H1 (cell line): ENCODE data around the gene VPS50. TPM values are rescaled to one million over a fixed set of nuclear protein-coding genes. Genes with fewer than 3 reads are reported as not detected.

Source experiments
- CTCF ChIA-PET: fragments of 300-600 bp; sonication (Branson Sonifier 250); formaldehyde crosslinking; loops from one replicate; lab custom pipeline; 2021; ENCODE audit not compliant: partially characterized antibody; lab: Charles Lee
- POLR2A ChIA-PET: fragments of 300-600 bp; sonication (Branson Sonifier 250); formaldehyde crosslinking; loops from one replicate; lab custom pipeline; 2021; ENCODE audit warnings: inconsistent platforms; ENCODE audit not compliant: partially characterized antibody; lab: Charles Lee
- DNase-seq, 2 experiments: peaks; one replicate each; pipeline versions ENCODE4 v3.0.0 to v3.0.0-alpha.2; 2010 to 2022; ENCODE audit warnings: low spot score in 2 of 2, low read depth in 1 of 2, mixed read lengths in 1 of 2
- FAIRE-seq: peaks from 2 replicates; lab custom pipeline; 2011; peaks lifted over from hg19 to GRCh38; lab: Jason Lieb, UNC
- H2AFZ ChIP-seq: 2 replicates; pipeline ENCODE4 v1.8.1; 2012; ENCODE audit warnings: low read length, inconsistent platforms
- H2AK5ac ChIP-seq: 2 replicates; pipeline ENCODE4 v1.6.1; 2013; ENCODE audit warnings: low read depth, low read length
- H2BK120ac ChIP-seq: replicated peaks from 2 replicates; pipeline ENCODE3; 2013; ENCODE audit warnings: low read depth, low read length, inconsistent platforms
- H2BK12ac ChIP-seq: 2 replicates; pipeline ENCODE4 v1.6.1; 2013; ENCODE audit warnings: low read depth, low read length
- H2BK15ac ChIP-seq: 2 replicates; pipeline ENCODE4 v1.6.1; 2013; ENCODE audit warnings: low read length
- H2BK20ac ChIP-seq: 2 replicates; pipeline ENCODE4 v1.6.1; 2013; ENCODE audit warnings: low read length
- H2BK5ac ChIP-seq: 2 replicates; pipeline ENCODE4 v1.6.1; 2013; ENCODE audit warnings: low read depth, low read length
- H3K14ac ChIP-seq: 2 replicates; pipeline ENCODE4 v1.6.1; 2013; ENCODE audit warnings: inconsistent platforms; ENCODE audit not compliant: insufficient read length
- H3K18ac ChIP-seq: 2 replicates; pipeline ENCODE4 v1.6.1; 2013; ENCODE audit warnings: low read length; ENCODE audit errors: extremely low read depth
- H3K23ac ChIP-seq: 2 replicates; pipeline ENCODE4 v1.6.1; 2013; ENCODE audit warnings: inconsistent platforms; ENCODE audit not compliant: insufficient read length
- H3K23me2 ChIP-seq: 2 replicates; pipeline ENCODE4 v1.6.1; 2013; ENCODE audit warnings: low read depth, low read length
- H3K27ac ChIP-seq: 2 replicates; pipeline ENCODE4 v1.6.1; 2011; ENCODE audit warnings: low read depth, low read length, inconsistent platforms
- H3K27me3 ChIP-seq, 4 experiments: replicated peaks in 1 of 4; 1 replicate in 1 of 4; 2 replicates in 3 of 4; pipeline versions ENCODE4 v1.6.1 to v1.8.1; 2011 to 2013; ENCODE audit warnings: low read length in 3 of 4, mild to moderate bottlenecking in 3 of 4, inconsistent platforms in 2 of 4, mixed read lengths in 2 of 4, moderate library complexity in 1 of 4; ENCODE audit not compliant: control insufficient read depth in 3 of 4, insufficient read depth in 3 of 4; ENCODE audit errors: extremely low read depth in 1 of 4
- H3K36me3 ChIP-seq, 4 experiments: 2 replicates each; pipeline versions ENCODE4 v1.6.1 to v1.8.1; 2011 to 2013; ENCODE audit warnings: mild to moderate bottlenecking in 4 of 4, low read length in 3 of 4, moderate library complexity in 2 of 4, control low read depth in 1 of 4, inconsistent platforms in 1 of 4; ENCODE audit not compliant: insufficient read depth in 4 of 4, control insufficient read depth in 2 of 4
- H3K4ac ChIP-seq: replicated peaks from 2 replicates; pipeline ENCODE3; 2013; ENCODE audit warnings: low read length, low read depth, mixed read lengths, inconsistent platforms; ENCODE audit not compliant: insufficient read length
- H3K4me1 ChIP-seq, 4 experiments: replicated peaks in 1 of 4; 1 replicate in 1 of 4; 2 replicates in 3 of 4; pipeline versions ENCODE4 v1.6.1 to v1.8.1; 2011 to 2013; ENCODE audit warnings: low read length in 3 of 4, inconsistent platforms in 2 of 4, mixed read lengths in 1 of 4; ENCODE audit not compliant: insufficient read depth in 4 of 4, control insufficient read depth in 3 of 4
- H3K4me2 ChIP-seq, 2 experiments: 2 replicates each; pipeline versions ENCODE4 v1.6.1 to v1.8.1; 2011 to 2013; ENCODE audit warnings: low read depth in 2 of 2, low read length in 2 of 2, control low read depth in 1 of 2, inconsistent platforms in 1 of 2, mild to moderate bottlenecking in 1 of 2; ENCODE audit not compliant: insufficient read depth in 1 of 2
- H3K4me3 ChIP-seq, 4 experiments: fragments of 200-600, 300-600 bp in 1 of 4; sonication (generic), shearing (Covaris generic), sonication (Bioruptor Twin) in 1 of 4; 2 replicates each; pipeline versions ENCODE4 v1.5.1 to v1.8.1; 2011 to 2016; ENCODE audit warnings: low read length in 4 of 4, low read depth in 3 of 4, control low read depth in 2 of 4, inconsistent platforms in 2 of 4, mild to moderate bottlenecking in 2 of 4, mixed read lengths in 1 of 4, moderate library complexity in 1 of 4; ENCODE audit not compliant: insufficient read depth in 2 of 4; ENCODE audit errors: extremely low read depth in 1 of 4
- H3K56ac ChIP-seq: replicated peaks from 2 replicates; pipeline ENCODE3; 2013; ENCODE audit warnings: low read depth, mild to moderate bottlenecking, mixed read lengths, low read length, inconsistent platforms; ENCODE audit not compliant: insufficient read length
- H3K79me1 ChIP-seq: 2 replicates; pipeline ENCODE4 v1.6.1; 2013; ENCODE audit warnings: low read depth, low read length, control low read depth
- H3K79me2 ChIP-seq, 2 experiments: 2 replicates each; pipeline versions ENCODE4 v1.6.1 to v1.8.1; 2012 to 2013; ENCODE audit warnings: low read length in 2 of 2, mild to moderate bottlenecking in 2 of 2, inconsistent platforms in 1 of 2; ENCODE audit not compliant: insufficient read depth in 2 of 2, control insufficient read depth in 1 of 2
- H3K9ac ChIP-seq, 4 experiments: replicated peaks in 1 of 4; 1 replicate in 1 of 4; 2 replicates in 3 of 4; pipeline versions ENCODE4 v1.6.1 to v1.8.1; 2011 to 2013; ENCODE audit warnings: low read depth in 3 of 4, low read length in 3 of 4, control low read depth in 2 of 4, mild to moderate bottlenecking in 2 of 4, moderate library complexity in 2 of 4, inconsistent platforms in 1 of 4; ENCODE audit errors: extremely low read depth in 1 of 4
- H3K9me3 ChIP-seq, 2 experiments: 2 replicates each; pipeline versions ENCODE4 v1.6.1 to v1.8.1; 2012 to 2013; ENCODE audit warnings: mild to moderate bottlenecking in 2 of 2, moderate library complexity in 2 of 2, control low read depth in 1 of 2, inconsistent platforms in 1 of 2, low read depth in 1 of 2, low read length in 1 of 2, mixed read lengths in 1 of 2; ENCODE audit not compliant: insufficient read depth in 2 of 2
- H4K20me1 ChIP-seq, 2 experiments: replicated peaks in 1 of 2; 2 replicates each; pipeline versions ENCODE3 to v1.8.1; 2011 to 2013; ENCODE audit warnings: inconsistent platforms in 2 of 2, low read length in 2 of 2, mild to moderate bottlenecking in 1 of 2; ENCODE audit not compliant: insufficient read depth in 2 of 2, control insufficient read depth in 1 of 2
- H4K5ac ChIP-seq: 2 replicates; pipeline ENCODE4 v1.6.1; 2013; ENCODE audit warnings: low read length, low read depth, mixed read lengths, inconsistent platforms; ENCODE audit not compliant: insufficient read length
- H4K8ac ChIP-seq: 2 replicates; pipeline ENCODE4 v1.8.0; 2013; ENCODE audit warnings: mild to moderate bottlenecking, moderate library complexity, low read length, inconsistent platforms; ENCODE audit not compliant: insufficient read depth; ENCODE audit errors: extremely low read depth
- H4K91ac ChIP-seq: replicated peaks from 2 replicates; pipeline ENCODE3; 2013; ENCODE audit warnings: low read length, mixed read lengths, inconsistent platforms; ENCODE audit not compliant: insufficient read length
- CEBPB ChIP-seq: IDR thresholded peaks from 2 replicates; pipeline ENCODE4 v1.6.1; 2012; ENCODE audit warnings: low read depth, low read length
- EP300 ChIP-seq, 2 experiments: IDR thresholded peaks; 1 replicate in 1 of 2; 2 replicates in 1 of 2; pipeline ENCODE4 v1.6.1; 2011 to 2012; ENCODE audit warnings: low read depth in 2 of 2, low read length in 2 of 2, mild to moderate bottlenecking in 2 of 2, borderline replicate concordance in 1 of 2, inconsistent platforms in 1 of 2, moderate library complexity in 1 of 2
- PHF8 ChIP-seq: fragments of 200-600 bp; sonication (generic); conservative IDR thresholded peaks from 2 replicates; pipeline ENCODE4 v1.7.1; 2012; ENCODE audit warnings: low read depth, mild to moderate bottlenecking, inconsistent platforms, low read length, moderate library complexity
- SAP30 ChIP-seq: fragments of 300-600 bp; sonication (generic); IDR thresholded peaks from 2 replicates; pipeline ENCODE4 v1.7.1; 2012; ENCODE audit warnings: low read length, moderate library complexity, mild to moderate bottlenecking, inconsistent platforms; ENCODE audit not compliant: insufficient read depth, insufficient replicate concordance
- SP2 ChIP-seq: IDR thresholded peaks from 2 replicates; pipeline ENCODE4 v1.6.1; 2012; ENCODE audit warnings: mild to moderate bottlenecking, low read length, inconsistent platforms
- TAF1 ChIP-seq: IDR thresholded peaks from 2 replicates; pipeline ENCODE4 v1.6.1; 2011; ENCODE audit warnings: mild to moderate bottlenecking, low read depth, low read length
- TCF12 ChIP-seq: IDR thresholded peaks from 2 replicates; pipeline ENCODE4 v1.6.1; 2011; ENCODE audit warnings: low read depth, mild to moderate bottlenecking, low read length
- ZNF274 ChIP-seq: IDR thresholded peaks from 2 replicates; pipeline ENCODE4 v1.7.0; 2012; ENCODE audit warnings: low read length, borderline replicate concordance; ENCODE audit errors: extremely low read depth
- WGBS, 2 experiments: shearing (Covaris generic) in 1 of 2; methylation state at CpG; one replicate each; pipeline versions ENCODE4 v1.1.6 to v1.1.7; 2013 to 2015; ENCODE audit warnings: low lambda C conversion rate in 2 of 2, mixed read lengths in 2 of 2, inconsistent platforms in 1 of 2, low coverage in 1 of 2, missing lambda C conversion rate in 1 of 2; ENCODE audit not compliant: insufficient replicate concordance in 2 of 2, insufficient coverage in 1 of 2, insufficient read length in 1 of 2; ENCODE audit errors: extremely low coverage in 1 of 2, missing lambda C conversion rate in 1 of 2; 5-methylcytosine and 5-hydroxymethylcytosine counted together
- polyA plus RNA-seq, 7 experiments: library from polyadenylated mRNA; depleted of rRNA in 3 of 7; stranded (reverse) in 5 of 7; unstranded in 2 of 7; fragments of >200 nt in 5 of 7; fragments of 200-250 nt in 2 of 7; gene quantifications; 1 replicate in 5 of 7; 2 replicates in 1 of 7; 4 replicates in 1 of 7; pipeline versions ENCODE4 v1.2.1 to v1.2.3, GENCODE V29; 2011 to 2013; ENCODE audit warnings: missing spikeins in 2 of 7, mixed read lengths in 2 of 7
- total RNA-seq: library from RNA; stranded (reverse); fragmentation: NEBNext Ultra II Directional; extraction: Animal tissue kit (Norgen Biotek cat#: 25700); gene quantifications from 2 replicates; pipeline ENCODE4 v1.2.1, GENCODE V29; 2021
- TF ChIP-seq, protein P1 (sequence below), 3 experiments: IDR thresholded peaks; 1 replicate in 2 of 3; 2 replicates in 1 of 3; pipeline versions ENCODE4 v1.5.1 to v1.6.1; 2011; ENCODE audit warnings: low read length in 3 of 3, mild to moderate bottlenecking in 3 of 3, inconsistent platforms in 2 of 3, low read depth in 1 of 3, moderate library complexity in 1 of 3; ENCODE audit not compliant: insufficient read depth in 1 of 3; ENCODE audit errors: control extremely low read depth in 1 of 3
- TF ChIP-seq, protein P2 (sequence below): IDR thresholded peaks from 2 replicates; pipeline ENCODE4 v1.6.1; 2012; ENCODE audit warnings: low read length, inconsistent platforms

Gene VPS50
- total and polyA plus RNA-seq, 2 of the 8 experiments (the other 6 are each of a cell fraction or from before 2014, with no cell fraction given): 3.7 to 9.3 TPM

DNA sequence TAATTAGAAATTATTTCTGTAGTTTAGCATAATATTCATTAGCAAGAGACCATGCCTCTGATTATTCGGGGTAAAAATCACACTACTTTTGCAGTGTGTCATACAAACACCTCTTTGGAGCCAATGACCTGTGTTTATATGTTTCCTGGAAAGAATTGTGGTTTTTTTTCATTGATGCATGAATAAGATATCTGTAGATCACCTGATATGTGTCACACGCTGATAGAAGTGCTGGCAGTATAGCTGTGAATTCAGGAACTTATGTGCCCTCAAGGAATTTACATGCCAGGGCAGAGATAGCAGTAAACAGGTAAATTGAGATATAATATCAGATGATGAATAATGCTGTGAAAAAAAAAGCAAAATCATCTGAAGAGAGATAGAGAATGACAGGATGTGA lies 118.2 kb downstream of the VPS50 start:
- Histone ChIP-seq H3K18ac (no peak overlapping the region), H3K9me3 (no peaks in the 10 kb centered on the region), H3K36me3 (no peaks in the 10 kb centered on the region), H2BK15ac (no peak overlapping the region), H2BK12ac (no peak overlapping the region), H3K4me3 (no peak overlapping the region), H3K79me1 (no peaks in the 10 kb centered on the region), H2BK20ac (no peak overlapping the region), H3K4me1 (no peaks in the 10 kb centered on the region), H2AK5ac (no peak overlapping the region), H4K8ac (no peak overlapping the region), H2BK5ac (no peak overlapping the region), H3K14ac (no peak overlapping the region), H4K5ac (no peak overlapping the region), H3K9ac (no peak overlapping the region), H2AFZ (no peak overlapping the region), H3K27ac (no peak overlapping the region), H3K23me2 (no peaks in the 10 kb centered on the region), H3K23ac (no peak overlapping the region), H3K56ac (no peak overlapping the region), H3K79me2 (no peaks in the 10 kb centered on the region), H4K20me1 (no peaks in the 10 kb centered on the region), H3K27me3 (no peaks in the 10 kb centered on the region), H4K91ac (no peak overlapping the region), H3K4me2 (no peak overlapping the region), H2BK120ac (no peak overlapping the region), H3K4ac (no peak overlapping the region)
- 91% methylated on average over 2 of the region's 2 CpGs; no CpG with 5 or more reads in 1 of the 2 experiments for WGBS, 2 experiments
- ChIA-PET CTCF (interaction anchor here (1.2 kb wide), 1 partner anchor 16 kb away, joined by 3 read pairs; no protein-coding TSS in a partner anchor), POLR2A (no interaction called here)
- no peak for FAIRE-seq
- DNase-seq: no peak
- TF ChIP-seq CEBPB (no peak), TCF12 (no peak), EP300 (IDR thresholded peaks at IDR 0.05; ENCODE audit: borderline replicate concordance in 1 of 2, low read depth in 2 of 2, low read length in 2 of 2) (no peak), ZNF274 (no peak), PHF8 (no peak), TAF1 (no peak), SP2 (no peak), SAP30 (no peak)
- TF ChIP-seq, protein P1, sequence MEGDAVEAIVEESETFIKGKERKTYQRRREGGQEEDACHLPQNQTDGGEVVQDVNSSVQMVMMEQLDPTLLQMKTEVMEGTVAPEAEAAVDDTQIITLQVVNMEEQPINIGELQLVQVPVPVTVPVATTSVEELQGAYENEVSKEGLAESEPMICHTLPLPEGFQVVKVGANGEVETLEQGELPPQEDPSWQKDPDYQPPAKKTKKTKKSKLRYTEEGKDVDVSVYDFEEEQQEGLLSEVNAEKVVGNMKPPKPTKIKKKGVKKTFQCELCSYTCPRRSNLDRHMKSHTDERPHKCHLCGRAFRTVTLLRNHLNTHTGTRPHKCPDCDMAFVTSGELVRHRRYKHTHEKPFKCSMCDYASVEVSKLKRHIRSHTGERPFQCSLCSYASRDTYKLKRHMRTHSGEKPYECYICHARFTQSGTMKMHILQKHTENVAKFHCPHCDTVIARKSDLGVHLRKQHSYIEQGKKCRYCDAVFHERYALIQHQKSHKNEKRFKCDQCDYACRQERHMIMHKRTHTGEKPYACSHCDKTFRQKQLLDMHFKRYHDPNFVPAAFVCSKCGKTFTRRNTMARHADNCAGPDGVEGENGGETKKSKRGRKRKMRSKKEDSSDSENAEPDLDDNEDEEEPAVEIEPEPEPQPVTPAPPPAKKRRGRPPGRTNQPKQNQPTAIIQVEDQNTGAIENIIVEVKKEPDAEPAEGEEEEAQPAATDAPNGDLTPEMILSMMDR (IDR thresholded peaks at IDR 0.05; ENCODE audit: control extremely low read depth in 1 of 3, insufficient read depth in 1 of 3, low read depth in 1 of 3, low read length in 3 of 3): no peak
- TF ChIP-seq, protein P2, sequence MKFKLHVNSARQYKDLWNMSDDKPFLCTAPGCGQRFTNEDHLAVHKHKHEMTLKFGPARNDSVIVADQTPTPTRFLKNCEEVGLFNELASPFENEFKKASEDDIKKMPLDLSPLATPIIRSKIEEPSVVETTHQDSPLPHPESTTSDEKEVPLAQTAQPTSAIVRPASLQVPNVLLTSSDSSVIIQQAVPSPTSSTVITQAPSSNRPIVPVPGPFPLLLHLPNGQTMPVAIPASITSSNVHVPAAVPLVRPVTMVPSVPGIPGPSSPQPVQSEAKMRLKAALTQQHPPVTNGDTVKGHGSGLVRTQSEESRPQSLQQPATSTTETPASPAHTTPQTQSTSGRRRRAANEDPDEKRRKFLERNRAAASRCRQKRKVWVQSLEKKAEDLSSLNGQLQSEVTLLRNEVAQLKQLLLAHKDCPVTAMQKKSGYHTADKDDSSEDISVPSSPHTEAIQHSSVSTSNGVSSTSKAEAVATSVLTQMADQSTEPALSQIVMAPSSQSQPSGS: no peak
